ENCODE results near the gene SDCBP2.

- no peak for TF ChIP-seq ZC3H10 (CRISPR knock-in tag; IDR thresholded peaks at IDR 0.05)
- TF ChIP-seq ZFP3 (CRISPR knock-in tag; IDR thresholded peaks at IDR 0.05): no peak
- TF ChIP-seq ESRRG (CRISPR knock-in tag; IDR thresholded peaks at IDR 0.05): no peak
These were observed 48.5 kb downstream of the SDCBP2 start for GRCh38 chr20:1280195-1281102.
